ENCODE measurements around the gene OR3A2. TPM values are rescaled to one million over a fixed set of nuclear protein-coding genes. Genes with fewer than 3 reads are reported as not detected.
"Not testable (repeated sequence)": the region's sequence is repeated elsewhere in the genome, so short reads cannot be mapped to it uniquely, and the experiment has no call there.

Gene OR3A2
- total RNA-seq, 1 experiment from 2014 or later: not detected

- not testable (repeated sequence) for H3K36me3 Mint-ChIP-seq (ENCODE audit: insufficient read depth in 1 of 3, low read depth in 3 of 3); H3K4ac ChIP-seq (ENCODE audit: low read depth, low read length); H3K27me3 ChIP-seq (ENCODE audit: insufficient read depth, low read length); DNase-seq; H3K4me2 ChIP-seq (ENCODE audit: insufficient read depth, insufficient read length, low read length); H3K79me2 ChIP-seq (ENCODE audit: insufficient read depth, low read length); H4K20me1 ChIP-seq (ENCODE audit: control insufficient read depth, insufficient read depth, insufficient read length); H3K4me3 Mint-ChIP-seq; H2AK5ac ChIP-seq (ENCODE audit: insufficient read length, low read length); H3K27ac ChIP-seq (ENCODE audit: insufficient read length, low read depth, low read length); H4K91ac ChIP-seq (ENCODE audit: insufficient read length, low read depth, low read length); H4K5ac ChIP-seq (ENCODE audit: insufficient read length, low read depth, low read length); H3K14ac ChIP-seq (ENCODE audit: insufficient read depth, low read length); H3K9me3 ChIP-seq (ENCODE audit: control insufficient read depth, low read depth, low read length); H2BK120ac ChIP-seq (ENCODE audit: low read depth, low read length, poor library complexity, severe bottlenecking); H3K4me1 ChIP-seq (ENCODE audit: insufficient read depth, low read length); H3K9ac ChIP-seq (ENCODE audit: extremely low read depth, insufficient read length, low read length); H3K23ac ChIP-seq (ENCODE audit: insufficient read length, low read depth, low read length); H2BK12ac ChIP-seq (ENCODE audit: insufficient read length, low read depth, low read length); H2BK5ac ChIP-seq (ENCODE audit: insufficient read length, low read length); H4K8ac ChIP-seq (replicated peaks; ENCODE audit: insufficient read length, low read depth, low read length); H2AFZ ChIP-seq (ENCODE audit: low read length); H3K18ac ChIP-seq (ENCODE audit: insufficient read length, low read depth, low read length); H2BK20ac ChIP-seq (ENCODE audit: low read depth, low read length, poor library complexity, severe bottlenecking); H3K27me3 Mint-ChIP-seq (ENCODE audit: low read depth); H3K56ac ChIP-seq (ENCODE audit: insufficient read length, low read depth, low read length); H3K79me1 ChIP-seq (ENCODE audit: insufficient read depth, low read depth, low read length, poor library complexity, severe bottlenecking); H2BK15ac ChIP-seq (ENCODE audit: low read depth, low read length); H3K4me1 Mint-ChIP-seq; H3K27ac Mint-ChIP-seq; H3T11ph ChIP-seq (ENCODE audit: low read length); H3K23me2 ChIP-seq (ENCODE audit: insufficient read length, low read depth, low read length, poor library complexity, severe bottlenecking)
- H3K9me3 Mint-ChIP-seq: peaks cover 2 to 18% of the 10 kb centered on the region in 2 experiments; a peak in 2 of 5 replicates
- no CpG with 5 or more reads among the region's 1 CpG for WGBS (ENCODE audit: extremely low coverage, insufficient read length, low lambda C conversion rate)
These were observed 141.3 kb downstream of the OR3A2 start for GRCh38 chr17:3244841-3245240.

DNA sequence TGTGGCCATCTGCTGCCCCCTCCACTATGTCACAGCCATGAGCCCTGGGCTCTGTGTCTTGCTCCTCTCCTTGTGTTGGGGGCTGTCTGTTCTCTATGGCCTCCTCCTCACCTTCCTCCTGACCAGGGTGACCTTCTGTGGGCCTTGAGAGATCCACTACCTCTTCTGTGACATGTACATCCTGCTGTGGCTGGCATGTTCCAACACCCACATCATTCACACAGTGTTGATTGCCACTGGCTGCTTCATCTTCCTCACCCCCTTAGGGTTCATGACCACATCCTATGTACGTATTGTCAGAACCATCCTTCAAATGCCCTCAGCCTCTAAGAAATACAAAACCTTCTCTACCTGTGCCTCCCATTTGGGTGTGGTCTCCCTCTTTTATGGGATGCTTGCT is 145.1 kb downstream of the OR3A2 start:
- H3K14ac ChIP-seq (ENCODE audit: insufficient read depth, low read length); H3K27me3 Mint-ChIP-seq (ENCODE audit: low read depth); H3K4ac ChIP-seq (ENCODE audit: low read depth, low read length); H3K79me1 ChIP-seq (ENCODE audit: insufficient read depth, low read depth, low read length, poor library complexity, severe bottlenecking); H3K23ac ChIP-seq (ENCODE audit: insufficient read length, low read depth, low read length); H3K4me2 ChIP-seq (ENCODE audit: insufficient read depth, insufficient read length, low read length); H2BK120ac ChIP-seq (ENCODE audit: low read depth, low read length, poor library complexity, severe bottlenecking); H3K4me3 Mint-ChIP-seq; H2AK5ac ChIP-seq (ENCODE audit: insufficient read length, low read length); H3K36me3 Mint-ChIP-seq (ENCODE audit: insufficient read depth in 1 of 3, low read depth in 3 of 3); H3K9me3 ChIP-seq (ENCODE audit: control insufficient read depth, low read depth, low read length); H3T11ph ChIP-seq (ENCODE audit: low read length); H2BK5ac ChIP-seq (ENCODE audit: insufficient read length, low read length); H3K4me1 Mint-ChIP-seq; DNase-seq; H3K9ac ChIP-seq (ENCODE audit: extremely low read depth, insufficient read length, low read length); H2BK12ac ChIP-seq (ENCODE audit: insufficient read length, low read depth, low read length); H3K23me2 ChIP-seq (ENCODE audit: insufficient read length, low read depth, low read length, poor library complexity, severe bottlenecking); H3K79me2 ChIP-seq (ENCODE audit: insufficient read depth, low read length); H4K20me1 ChIP-seq (ENCODE audit: control insufficient read depth, insufficient read depth, insufficient read length); H3K27ac Mint-ChIP-seq; H3K27ac ChIP-seq (ENCODE audit: insufficient read length, low read depth, low read length); H4K5ac ChIP-seq (ENCODE audit: insufficient read length, low read depth, low read length); H3K27me3 ChIP-seq (ENCODE audit: insufficient read depth, low read length); H4K8ac ChIP-seq (replicated peaks; ENCODE audit: insufficient read length, low read depth, low read length); H2AFZ ChIP-seq (ENCODE audit: low read length); H3K4me1 ChIP-seq (ENCODE audit: insufficient read depth, low read length); H3K56ac ChIP-seq (ENCODE audit: insufficient read length, low read depth, low read length); H4K91ac ChIP-seq (ENCODE audit: insufficient read length, low read depth, low read length); H2BK20ac ChIP-seq (ENCODE audit: low read depth, low read length, poor library complexity, severe bottlenecking); H3K18ac ChIP-seq (ENCODE audit: insufficient read length, low read depth, low read length); H2BK15ac ChIP-seq (ENCODE audit: low read depth, low read length): not testable (repeated sequence)
- WGBS (ENCODE audit: extremely low coverage, insufficient read length, low lambda C conversion rate): no CpG with 5 or more reads among the region's 1 CpG
- peaks cover 2 to 16% of the 10 kb centered on the region in 2 experiments; a peak in 2 of 5 replicates for H3K9me3 Mint-ChIP-seq
